ENCODE results near the gene TNFRSF6B. TPM values are rescaled to one million over a fixed set of nuclear protein-coding genes. Genes with fewer than 3 reads are reported as not detected.

The TNFRSF6B gene
- total RNA-seq, 1 donor = 2.9 TPM

DNA sequence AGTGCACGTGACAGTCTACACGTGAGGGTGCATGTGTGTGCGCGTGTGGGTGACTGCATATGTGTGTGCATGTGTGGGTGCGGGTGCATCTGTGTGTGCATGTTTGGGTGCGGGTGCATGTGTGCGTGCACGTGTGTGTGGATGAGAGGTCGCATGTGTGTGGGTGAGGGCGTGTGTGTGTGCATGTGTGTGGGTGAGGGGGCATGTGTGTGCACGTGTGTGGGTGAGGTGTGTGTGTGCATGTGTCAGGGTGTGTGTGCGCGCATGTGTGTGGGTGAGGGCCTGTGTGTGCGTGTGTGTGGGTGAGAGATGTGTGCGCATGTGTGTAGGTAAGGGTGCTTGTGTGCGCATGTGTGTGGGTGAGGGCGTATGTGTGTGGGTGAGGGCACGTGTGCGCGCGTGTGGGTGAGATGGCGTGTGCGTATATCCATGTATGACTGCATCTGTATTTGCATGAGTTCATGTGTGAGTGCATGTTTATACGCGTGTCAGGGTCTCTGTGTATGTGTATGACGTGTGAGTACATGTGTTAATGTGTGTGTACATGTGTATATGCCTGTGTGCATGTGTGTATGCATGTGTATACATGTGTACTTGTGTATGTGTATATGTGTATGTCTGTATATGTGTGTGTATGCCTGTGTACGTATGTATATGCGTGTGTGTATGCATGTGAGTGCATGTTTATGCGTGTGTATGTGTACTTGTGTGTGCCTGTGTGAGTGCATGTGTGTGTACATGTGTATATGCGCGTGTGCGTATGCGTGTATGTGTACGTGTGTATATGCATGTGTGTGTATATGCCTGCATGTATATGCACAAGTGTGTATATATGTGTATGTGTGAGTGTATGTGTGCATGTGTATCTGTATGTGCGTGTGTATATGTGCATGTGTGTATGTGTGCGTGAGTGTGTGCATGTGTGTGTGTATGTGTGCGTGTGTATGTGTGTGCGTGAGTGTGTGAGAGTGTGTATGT lies 36.0 kb downstream of the TNFRSF6B start:
- Histone ChIP-seq H3K79me2 (ENCODE audit: insufficient read depth, low read length) (peaks cover 52% of the 10 kb centered on the region), H3K36me3 (ENCODE audit: insufficient read depth, low read length) (peaks cover 8% of the 10 kb centered on the region)
- DNase-seq (ENCODE audit: insufficient read length, low spot score, missing footprints) = peak; percentile 21

DNA sequence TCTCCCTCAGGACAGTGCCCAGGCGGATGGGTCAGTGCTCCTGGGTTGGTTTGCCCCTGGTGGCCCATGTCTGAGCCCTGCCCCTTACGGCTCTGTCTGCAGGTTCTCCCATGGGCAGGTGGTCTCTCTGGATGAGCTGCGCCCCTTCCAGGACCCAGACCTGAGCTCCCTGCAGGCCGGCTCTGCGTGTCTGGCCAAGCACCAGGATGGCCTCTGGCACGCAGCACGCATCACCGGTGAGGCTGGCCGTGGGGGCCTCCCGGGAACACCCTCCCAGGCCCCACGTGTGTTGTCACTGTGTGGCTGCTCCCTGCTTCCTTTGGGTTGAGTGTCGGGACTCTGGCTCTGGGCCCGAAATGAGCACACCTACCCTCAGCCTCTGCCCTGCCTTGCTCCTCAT lies 36.7 kb downstream of the TNFRSF6B start:
- H2AFZ ChIP-seq (ENCODE audit: low read length) = no peak overlapping the region
- TF ChIP-seq, protein P1, sequence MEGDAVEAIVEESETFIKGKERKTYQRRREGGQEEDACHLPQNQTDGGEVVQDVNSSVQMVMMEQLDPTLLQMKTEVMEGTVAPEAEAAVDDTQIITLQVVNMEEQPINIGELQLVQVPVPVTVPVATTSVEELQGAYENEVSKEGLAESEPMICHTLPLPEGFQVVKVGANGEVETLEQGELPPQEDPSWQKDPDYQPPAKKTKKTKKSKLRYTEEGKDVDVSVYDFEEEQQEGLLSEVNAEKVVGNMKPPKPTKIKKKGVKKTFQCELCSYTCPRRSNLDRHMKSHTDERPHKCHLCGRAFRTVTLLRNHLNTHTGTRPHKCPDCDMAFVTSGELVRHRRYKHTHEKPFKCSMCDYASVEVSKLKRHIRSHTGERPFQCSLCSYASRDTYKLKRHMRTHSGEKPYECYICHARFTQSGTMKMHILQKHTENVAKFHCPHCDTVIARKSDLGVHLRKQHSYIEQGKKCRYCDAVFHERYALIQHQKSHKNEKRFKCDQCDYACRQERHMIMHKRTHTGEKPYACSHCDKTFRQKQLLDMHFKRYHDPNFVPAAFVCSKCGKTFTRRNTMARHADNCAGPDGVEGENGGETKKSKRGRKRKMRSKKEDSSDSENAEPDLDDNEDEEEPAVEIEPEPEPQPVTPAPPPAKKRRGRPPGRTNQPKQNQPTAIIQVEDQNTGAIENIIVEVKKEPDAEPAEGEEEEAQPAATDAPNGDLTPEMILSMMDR (IDR thresholded peaks at IDR 0.05; ENCODE audit: extremely low read depth, low read depth, low read length) = no peak
- H3K4me3 ChIP-seq (ENCODE audit: insufficient read depth, low read length) = no peak overlapping the region
- no peak overlapping the region for H3K4me2 ChIP-seq (ENCODE audit: insufficient read depth, low read length)
- DNase-seq (ENCODE audit: insufficient read length, low spot score, missing footprints) = peak; percentile 66
- peaks cover 46% of the 10 kb centered on the region for H3K79me2 ChIP-seq (ENCODE audit: insufficient read depth, low read length)
- H3K27ac ChIP-seq (ENCODE audit: low read depth, low read length) = no peak overlapping the region
- H3K36me3 ChIP-seq (ENCODE audit: insufficient read depth, low read length) = peaks cover 8% of the 10 kb centered on the region
- H4K20me1 ChIP-seq (ENCODE audit: insufficient read depth, low read length) = peaks cover 34% of the 10 kb centered on the region
- no peaks in the 10 kb centered on the region for H3K9me3 ChIP-seq (ENCODE audit: low read depth, low read length)
- no peaks in the 10 kb centered on the region for H3K4me1 ChIP-seq (ENCODE audit: insufficient read depth, low read length)
- no peaks in the 10 kb centered on the region for H3K27me3 ChIP-seq (ENCODE audit: insufficient read depth, low read length)

More for the DNA sequence above, 36.0 kb downstream of the TNFRSF6B start:
- H3K27ac ChIP-seq (ENCODE audit: low read depth, low read length) = no peak overlapping the region
- no peaks in the 10 kb centered on the region for H3K4me1 ChIP-seq (ENCODE audit: insufficient read depth, low read length)
- no peaks in the 10 kb centered on the region for H3K9me3 ChIP-seq (ENCODE audit: low read depth, low read length)
- H4K20me1 ChIP-seq (ENCODE audit: insufficient read depth, low read length) = peaks cover 35% of the 10 kb centered on the region
- no peaks in the 10 kb centered on the region for H3K27me3 ChIP-seq (ENCODE audit: insufficient read depth, low read length)
- TF ChIP-seq, protein P1 (IDR thresholded peaks at IDR 0.05; ENCODE audit: extremely low read depth, low read depth, low read length) = no peak
- no peak overlapping the region for H2AFZ ChIP-seq (ENCODE audit: low read length)
- no peak overlapping the region for H3K4me3 ChIP-seq (ENCODE audit: insufficient read depth, low read length)
- H3K4me2 ChIP-seq (ENCODE audit: insufficient read depth, low read length) = no peak overlapping the region

DNA sequence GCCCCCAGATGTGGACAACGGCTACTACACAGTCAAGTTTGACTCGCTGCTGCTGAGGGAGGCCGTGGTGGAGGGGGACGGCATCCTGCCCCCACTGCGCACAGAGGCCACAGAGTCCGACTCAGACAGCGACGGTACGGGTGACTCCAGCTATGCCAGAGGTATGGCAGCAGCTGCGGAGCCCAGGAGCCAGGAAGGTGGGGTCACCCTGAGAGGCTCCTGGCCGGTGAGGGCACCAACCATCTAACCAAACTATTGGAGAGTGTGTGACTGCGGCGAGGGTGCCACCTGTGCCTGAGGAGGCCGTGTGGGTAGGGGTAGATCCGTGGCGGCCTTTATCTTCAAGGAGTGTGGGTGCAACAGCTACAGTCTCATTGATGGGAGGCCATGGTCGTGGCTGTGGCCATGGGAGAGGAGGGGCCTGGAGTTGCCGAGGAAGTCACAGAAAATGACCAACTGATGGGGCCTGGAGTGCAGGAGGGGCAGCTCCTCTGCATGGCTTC lies 37.2 kb downstream of the TNFRSF6B start:
- H3K27me3 ChIP-seq (ENCODE audit: insufficient read depth, low read length) = no peaks in the 10 kb centered on the region
- TF ChIP-seq, protein P1 (IDR thresholded peaks at IDR 0.05; ENCODE audit: extremely low read depth, low read depth, low read length) = no peak

More for the DNA sequence above, 37.2 kb downstream of the TNFRSF6B start:
- no peaks in the 10 kb centered on the region for H3K9me3 ChIP-seq (ENCODE audit: low read depth, low read length)
- no peak overlapping the region for H3K27ac ChIP-seq (ENCODE audit: low read depth, low read length)
- no peak overlapping the region for H3K4me3 ChIP-seq (ENCODE audit: insufficient read depth, low read length)
- no peak overlapping the region for H2AFZ ChIP-seq (ENCODE audit: low read length)
- peaks cover 8% of the 10 kb centered on the region for H3K36me3 ChIP-seq (ENCODE audit: insufficient read depth, low read length)
- DNase-seq (ENCODE audit: insufficient read length, low spot score, missing footprints) = peak; percentile 73
- no peak overlapping the region for H3K4me2 ChIP-seq (ENCODE audit: insufficient read depth, low read length)
- peaks cover 29% of the 10 kb centered on the region for H4K20me1 ChIP-seq (ENCODE audit: insufficient read depth, low read length)
- no peaks in the 10 kb centered on the region for H3K4me1 ChIP-seq (ENCODE audit: insufficient read depth, low read length)
- peaks cover 41% of the 10 kb centered on the region for H3K79me2 ChIP-seq (ENCODE audit: insufficient read depth, low read length)
